ENCODE results near the gene MAP4K2.

The MAP4K2 gene

DNA sequence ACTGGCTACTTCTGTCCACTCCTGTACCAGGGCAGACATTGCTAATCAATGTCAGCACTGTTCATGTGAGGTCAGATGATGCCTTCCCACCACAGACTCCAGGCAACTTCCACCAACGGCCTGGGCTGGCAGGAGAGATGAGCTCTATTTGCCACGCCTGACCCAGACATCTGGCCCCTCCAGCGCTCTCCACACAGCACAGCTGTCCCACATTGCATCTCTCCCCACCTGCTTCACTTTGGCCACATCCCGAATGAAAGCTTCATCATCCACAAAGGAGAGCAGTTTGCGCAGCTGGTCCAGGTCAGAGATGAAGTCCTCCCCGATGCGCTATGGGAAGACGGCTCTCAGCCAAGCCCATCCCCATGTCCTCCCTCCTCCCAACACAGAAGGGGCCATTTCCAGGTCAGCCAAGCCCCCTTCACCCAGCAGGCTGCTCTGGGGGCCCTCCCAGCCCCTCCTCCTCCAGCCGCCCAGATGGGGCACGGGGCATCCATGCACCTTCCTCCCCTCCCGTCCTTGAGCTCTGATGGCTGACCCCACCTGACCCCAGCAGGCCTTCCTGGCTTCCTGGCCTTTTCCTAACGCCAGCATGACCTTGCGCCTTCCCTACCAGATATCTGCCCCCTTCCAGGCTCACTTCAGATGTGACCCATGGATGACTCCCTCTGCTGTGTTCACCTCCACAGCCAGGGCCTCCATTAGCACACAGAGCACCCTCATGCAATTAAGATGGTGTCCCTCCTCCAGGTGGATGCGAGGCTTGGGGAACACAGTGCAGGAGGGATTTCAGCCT lies 50.6 kb downstream of the MAP4K2 start:
- DNase-seq (ENCODE audit: extremely low read depth, low read depth): no peak

DNA sequence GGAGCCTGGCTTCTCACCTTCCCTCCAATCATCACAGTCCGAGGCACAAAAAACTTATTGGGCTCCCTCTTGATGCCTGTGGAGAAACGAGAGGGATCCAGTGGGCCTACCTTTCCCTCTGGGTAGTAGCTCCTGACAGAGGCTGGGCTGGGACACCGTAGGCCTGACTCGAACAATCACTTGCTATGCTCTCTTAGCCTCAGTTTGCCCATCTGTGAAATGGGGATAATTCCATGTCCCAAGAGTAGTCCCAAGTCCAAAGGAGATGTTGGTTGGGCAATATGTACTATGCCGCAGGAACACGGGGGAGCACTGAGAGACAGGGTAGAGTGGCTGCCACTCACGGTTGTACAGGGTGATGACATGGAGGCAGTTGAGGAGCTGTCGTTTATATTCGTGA lies 51.4 kb downstream of the MAP4K2 start:
- TF ChIP-seq, protein P1, sequence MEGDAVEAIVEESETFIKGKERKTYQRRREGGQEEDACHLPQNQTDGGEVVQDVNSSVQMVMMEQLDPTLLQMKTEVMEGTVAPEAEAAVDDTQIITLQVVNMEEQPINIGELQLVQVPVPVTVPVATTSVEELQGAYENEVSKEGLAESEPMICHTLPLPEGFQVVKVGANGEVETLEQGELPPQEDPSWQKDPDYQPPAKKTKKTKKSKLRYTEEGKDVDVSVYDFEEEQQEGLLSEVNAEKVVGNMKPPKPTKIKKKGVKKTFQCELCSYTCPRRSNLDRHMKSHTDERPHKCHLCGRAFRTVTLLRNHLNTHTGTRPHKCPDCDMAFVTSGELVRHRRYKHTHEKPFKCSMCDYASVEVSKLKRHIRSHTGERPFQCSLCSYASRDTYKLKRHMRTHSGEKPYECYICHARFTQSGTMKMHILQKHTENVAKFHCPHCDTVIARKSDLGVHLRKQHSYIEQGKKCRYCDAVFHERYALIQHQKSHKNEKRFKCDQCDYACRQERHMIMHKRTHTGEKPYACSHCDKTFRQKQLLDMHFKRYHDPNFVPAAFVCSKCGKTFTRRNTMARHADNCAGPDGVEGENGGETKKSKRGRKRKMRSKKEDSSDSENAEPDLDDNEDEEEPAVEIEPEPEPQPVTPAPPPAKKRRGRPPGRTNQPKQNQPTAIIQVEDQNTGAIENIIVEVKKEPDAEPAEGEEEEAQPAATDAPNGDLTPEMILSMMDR (IDR thresholded peaks at IDR 0.05; ENCODE audit: low read depth, low read length): no peak
- no peak for DNase-seq (ENCODE audit: extremely low read depth, low read depth)

More for the DNA sequence above, 50.6 kb downstream of the MAP4K2 start:
- TF ChIP-seq, protein P1 (IDR thresholded peaks at IDR 0.05; ENCODE audit: low read depth, low read length): no peak

DNA sequence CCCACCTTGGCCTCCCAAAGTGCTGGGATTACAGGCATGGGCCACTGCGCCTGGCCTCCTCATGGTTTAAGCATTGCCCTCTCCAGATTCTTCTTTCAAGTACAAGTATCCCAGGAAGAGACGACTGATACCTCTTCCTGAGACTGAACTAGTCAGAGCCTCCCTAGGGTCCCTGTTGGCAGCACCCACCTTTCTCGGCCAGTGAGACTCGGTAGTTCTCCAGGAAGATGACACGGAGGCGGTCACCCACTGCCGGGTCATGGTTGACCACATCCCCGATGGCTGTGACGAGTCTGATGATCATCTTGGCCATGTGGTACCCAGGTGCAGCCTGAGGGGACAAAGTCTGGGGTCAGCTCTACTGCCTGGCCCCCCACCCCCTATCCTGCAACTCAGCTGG lies 51.9 kb downstream of the MAP4K2 start:
- TF ChIP-seq, protein P1 (IDR thresholded peaks at IDR 0.05; ENCODE audit: low read depth, low read length): no peak
- no peak for DNase-seq (ENCODE audit: extremely low read depth, low read depth)

DNA sequence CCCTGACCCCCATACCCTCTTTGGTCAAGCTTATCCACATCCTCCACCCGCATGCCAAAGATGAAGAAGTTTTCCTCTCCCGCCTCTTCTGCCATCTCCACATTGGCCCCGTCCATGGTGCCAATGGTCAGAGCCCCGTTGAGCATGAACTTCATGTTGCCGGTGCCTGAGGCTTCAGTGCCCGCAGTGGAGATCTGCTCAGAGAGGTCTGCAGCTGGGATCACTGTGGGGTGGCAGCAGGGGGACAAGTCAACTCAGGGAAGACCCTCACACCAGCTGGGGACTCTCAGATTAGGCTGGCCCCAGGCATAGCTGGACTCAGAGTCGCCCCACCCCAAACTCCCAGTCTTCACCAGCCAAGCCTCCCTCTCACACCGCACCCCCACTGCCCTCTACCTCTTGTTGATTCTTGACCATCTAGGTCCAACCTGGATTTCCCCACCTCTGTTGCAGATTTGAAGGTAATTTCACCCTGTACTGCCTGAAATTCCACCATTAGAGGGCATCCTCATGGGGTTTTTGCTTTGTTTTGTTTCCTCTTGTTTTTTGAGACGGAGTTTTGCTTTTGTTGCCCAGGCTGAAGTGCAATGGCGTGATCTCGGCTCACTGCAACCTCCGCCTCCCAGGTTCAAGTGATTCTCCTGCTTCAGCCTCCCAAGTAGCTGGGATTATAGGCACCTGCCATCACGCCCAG lies 52.5 kb downstream of the MAP4K2 start:
- TF ChIP-seq, protein P1 (IDR thresholded peaks at IDR 0.05; ENCODE audit: low read depth, low read length): no peak
- no peak for DNase-seq (ENCODE audit: extremely low read depth, low read depth)

DNA sequence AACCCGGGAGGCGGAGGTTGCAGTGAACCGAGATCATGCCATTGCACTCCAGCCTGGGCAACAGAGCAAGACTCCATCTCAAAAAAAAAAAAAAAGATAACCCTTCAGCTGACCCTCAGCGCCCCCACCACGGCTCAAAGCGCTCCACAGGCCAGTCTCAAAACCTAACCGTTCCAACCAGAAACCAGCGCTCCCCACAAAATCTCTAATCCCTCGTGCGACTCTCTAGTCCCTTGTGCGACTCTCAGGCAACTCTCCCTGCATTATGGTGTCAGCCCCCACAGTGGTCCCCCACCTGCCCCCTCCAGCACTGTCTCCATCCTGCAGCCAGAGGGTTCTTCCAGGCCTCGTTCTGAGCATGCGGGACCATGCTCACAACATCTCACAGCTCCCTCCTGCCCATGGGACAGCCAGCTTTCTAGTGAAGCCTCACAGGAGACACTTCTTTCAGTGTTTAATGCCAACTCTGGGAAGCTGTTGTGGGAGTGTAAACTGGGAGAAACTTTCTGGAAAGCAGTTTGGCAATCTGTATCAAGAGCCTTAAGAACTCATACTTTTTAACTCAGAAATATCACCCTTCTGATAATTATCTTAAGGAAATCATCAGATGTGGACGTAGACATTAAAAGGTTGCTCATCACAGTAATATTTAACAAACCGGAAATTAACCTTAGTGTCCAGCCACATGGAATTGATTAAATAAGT lies 54.9 kb downstream of the MAP4K2 start:
- DNase-seq (ENCODE audit: extremely low read depth, low read depth): no peak

DNA sequence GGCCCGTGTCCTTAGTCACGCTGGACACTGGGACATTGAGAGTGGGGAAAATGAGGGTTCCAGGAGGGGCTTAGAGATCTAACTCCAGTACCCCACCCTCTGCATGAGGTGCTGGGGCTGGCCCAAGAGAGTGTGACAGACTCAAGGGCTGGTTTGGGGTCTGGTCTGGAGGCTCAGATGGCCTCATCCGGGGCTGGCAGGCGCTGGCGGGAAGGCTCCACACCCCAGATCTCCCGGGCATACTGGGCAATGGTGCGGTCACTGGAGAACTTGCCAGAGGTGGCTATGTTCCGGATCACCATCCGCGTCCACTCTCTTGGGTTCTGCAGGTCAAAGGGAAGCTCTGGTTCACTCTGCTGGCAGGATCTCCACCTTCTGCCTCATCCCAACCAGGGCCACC lies 56.5 kb downstream of the MAP4K2 start:
- TF ChIP-seq, protein P1 (IDR thresholded peaks at IDR 0.05; ENCODE audit: low read depth, low read length): no peak
- no peak for DNase-seq (ENCODE audit: extremely low read depth, low read depth)

More for the DNA sequence above, 54.9 kb downstream of the MAP4K2 start:
- TF ChIP-seq, protein P1 (IDR thresholded peaks at IDR 0.05; ENCODE audit: low read depth, low read length): no peak

Data from AG09319 (cell line).